Fibroblast of the conjunctiva (primary cell): ENCODE measurements around the gene BMI1.

ENCODE experiments used
- DNase-seq: peaks from one replicate; pipeline ENCODE4 v3.0.0-alpha.2; 2010; ENCODE audit warnings: low read depth

Gene BMI1

DNA sequence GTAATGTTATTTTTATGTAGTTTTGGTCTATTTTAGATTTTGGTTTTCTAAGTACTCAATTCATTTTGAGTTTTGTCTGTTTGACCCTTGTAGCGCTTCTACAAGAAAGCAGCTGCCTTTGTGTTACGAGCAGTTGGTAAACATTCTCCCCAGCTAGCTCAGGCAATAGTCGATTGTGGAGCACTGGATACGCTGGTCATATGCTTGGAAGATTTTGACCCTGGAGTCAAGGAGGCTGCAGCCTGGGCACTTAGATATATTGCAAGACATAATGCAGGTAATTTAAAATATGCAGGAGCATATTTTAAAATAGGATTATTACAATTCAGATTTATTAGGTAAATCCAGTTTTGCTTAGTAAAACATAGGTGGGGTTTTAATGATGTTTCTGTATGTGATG lies 47.5 kb downstream of the BMI1 start:
- no peak for DNase-seq

DNA sequence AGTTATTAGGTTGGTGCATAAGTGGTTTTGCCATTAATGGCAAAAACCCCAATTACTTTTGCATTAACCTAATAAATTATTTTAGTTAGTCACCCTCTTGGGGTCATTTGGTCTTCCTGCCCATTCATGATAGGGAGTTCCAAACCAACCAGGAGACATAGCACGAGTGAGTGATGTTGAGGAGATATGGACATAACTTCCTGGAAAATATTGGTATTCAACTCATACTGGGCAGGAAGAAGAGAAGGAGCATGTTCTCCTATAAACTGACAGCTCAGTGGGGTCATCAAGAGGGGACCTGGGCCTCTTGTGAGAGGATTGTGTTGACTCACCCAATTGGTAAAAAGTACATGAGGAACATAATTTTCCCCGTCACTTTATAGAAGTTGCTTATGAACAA lies 48.1 kb downstream of the BMI1 start:
- no peak for DNase-seq

DNA sequence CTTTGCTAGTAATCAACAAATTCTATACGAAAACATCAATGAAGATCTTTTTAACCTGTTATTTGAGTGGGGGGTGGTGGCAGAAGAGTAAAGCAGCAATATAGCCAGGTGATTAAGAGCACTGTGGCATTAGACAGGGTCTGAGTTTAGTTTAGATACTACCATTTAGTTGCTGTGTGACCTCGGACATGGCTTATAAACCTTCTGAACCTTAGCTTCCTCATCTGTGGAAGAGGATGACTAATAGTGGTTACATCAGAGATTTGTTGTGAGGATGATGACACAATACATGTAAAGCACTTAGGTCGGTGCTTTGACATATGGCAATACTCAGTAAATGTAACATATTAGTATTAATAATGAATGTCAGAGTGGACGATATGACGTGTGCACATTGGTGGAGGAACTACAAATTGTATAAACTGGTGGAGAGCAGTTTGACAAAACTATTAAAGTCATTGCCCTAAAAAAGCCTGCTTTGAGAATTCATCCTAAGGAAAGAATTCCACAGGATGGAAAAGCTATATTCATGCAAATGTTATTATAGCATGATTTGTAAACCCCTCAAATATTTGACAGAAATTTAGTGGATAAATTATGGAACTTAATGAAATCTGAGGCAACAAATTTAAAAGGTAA lies 48.7 kb downstream of the BMI1 start:
- DNase-seq, result no peak

DNA sequence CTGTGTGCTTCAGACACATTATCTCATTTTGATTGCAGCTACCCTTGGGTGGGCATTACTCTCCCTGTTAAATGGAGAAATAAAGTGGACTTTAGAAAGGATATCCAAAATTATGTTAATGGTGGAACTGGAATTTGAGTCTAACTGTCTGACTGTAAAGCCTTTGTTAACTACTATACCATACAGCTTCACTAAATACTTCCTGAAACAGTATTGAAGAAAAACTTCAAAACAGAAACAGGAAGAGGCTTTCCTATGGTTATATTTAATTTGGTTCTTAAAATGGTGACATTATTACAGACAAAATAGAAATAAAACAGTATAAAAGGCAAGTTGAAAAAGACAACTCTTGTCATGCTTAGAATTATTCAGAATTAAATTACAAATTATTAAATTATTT lies 49.4 kb downstream of the BMI1 start:
- no peak for DNase-seq

DNA sequence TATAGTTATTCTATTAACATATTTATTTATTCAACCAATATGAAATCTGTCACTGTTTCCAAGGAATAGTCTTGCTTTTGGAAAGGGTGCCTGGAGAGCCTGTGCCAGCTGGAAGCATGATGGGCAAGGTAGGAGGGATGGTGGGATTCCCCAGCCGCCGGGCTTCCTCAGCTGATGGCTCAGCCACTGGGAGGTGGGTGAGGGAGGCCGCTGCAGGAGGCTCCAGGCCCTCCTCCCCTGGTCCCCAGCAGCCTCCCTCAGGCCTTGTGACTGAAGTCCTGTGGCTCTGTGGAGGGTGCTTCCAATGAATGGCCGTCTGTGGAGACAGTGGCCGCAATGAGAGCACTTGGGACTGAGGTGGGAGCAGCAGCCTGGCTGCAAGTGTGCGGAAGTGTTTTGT lies 51.4 kb downstream of the BMI1 start:
- DNase-seq, result no peak

DNA sequence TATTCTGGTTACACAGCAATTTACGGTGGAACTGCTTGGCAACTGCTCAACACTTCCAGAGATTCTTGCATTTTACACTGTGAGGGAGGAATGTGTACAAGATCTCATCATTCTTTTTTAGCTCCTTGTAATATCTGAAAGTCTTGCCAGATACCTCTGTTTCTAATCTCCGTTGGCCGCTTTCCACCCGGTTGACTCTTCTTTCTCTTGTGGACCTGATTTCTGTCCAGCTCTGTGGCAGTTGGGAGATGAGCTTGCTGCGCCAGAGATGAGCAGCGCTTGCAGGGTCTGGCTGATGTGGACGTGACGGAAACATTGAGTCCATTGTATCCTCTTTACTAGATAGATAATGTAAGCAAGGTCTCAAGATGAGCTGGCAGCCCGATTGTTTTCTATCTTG lies 52.0 kb downstream of the BMI1 start:
- DNase-seq, result no peak

DNA sequence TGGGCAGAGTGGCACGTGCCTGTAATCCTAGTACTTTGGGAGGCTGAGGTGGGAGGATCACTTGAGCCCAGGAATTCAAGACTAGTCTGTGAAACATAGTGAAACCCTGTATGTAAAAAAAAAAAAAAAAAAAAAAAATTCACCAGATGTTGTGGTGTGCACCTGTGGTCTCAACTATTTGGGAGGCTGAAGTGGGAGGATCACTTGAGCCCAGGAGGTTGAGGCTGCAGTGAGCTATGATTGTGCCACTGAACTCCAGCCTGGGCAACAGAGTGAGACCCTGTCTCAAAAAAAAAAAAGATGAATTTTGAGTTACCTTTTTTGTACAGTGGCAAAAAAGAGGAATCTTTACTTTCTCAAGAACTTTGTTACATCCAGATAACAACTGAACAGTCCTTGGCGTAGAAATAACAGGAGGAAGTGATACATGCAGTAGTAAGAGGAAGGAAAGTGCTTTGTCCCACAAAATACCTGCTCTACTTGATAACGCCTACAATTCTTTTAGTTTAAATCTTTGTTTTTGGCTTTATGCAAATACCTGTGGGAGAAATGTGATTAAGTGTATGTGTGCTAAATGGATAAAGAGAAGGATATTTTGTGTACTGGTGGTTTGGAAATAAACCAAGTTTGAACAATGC lies 53.7 kb downstream of the BMI1 start:
- DNase-seq, result no peak

DNA sequence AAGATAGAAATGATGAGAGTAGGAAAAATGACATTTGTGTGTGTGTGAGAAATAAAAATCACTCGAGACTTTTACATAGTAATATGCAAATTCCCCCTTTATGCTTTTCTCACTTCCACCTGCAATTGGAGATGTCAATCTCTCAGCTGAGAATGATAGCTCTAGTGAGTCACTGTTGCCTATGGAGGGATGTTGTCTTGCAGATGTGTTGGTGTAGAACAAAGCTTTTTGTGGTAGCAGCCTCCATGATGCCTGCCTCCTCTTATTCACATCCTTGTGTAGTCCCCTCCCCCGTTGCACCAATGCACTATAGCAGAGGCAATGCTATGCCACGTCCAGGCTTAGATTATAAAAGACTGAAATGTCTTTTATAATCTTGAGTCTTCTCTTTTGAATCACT lies 58.2 kb downstream of the BMI1 start:
- DNase-seq, result no peak
